Measurements from ENCODE around the gene SLITRK6.
"Not testable (repeated sequence)": the region's sequence is repeated elsewhere in the genome, so short reads cannot be mapped to it uniquely, and the experiment has no call there.

The SLITRK6 gene, protein sequence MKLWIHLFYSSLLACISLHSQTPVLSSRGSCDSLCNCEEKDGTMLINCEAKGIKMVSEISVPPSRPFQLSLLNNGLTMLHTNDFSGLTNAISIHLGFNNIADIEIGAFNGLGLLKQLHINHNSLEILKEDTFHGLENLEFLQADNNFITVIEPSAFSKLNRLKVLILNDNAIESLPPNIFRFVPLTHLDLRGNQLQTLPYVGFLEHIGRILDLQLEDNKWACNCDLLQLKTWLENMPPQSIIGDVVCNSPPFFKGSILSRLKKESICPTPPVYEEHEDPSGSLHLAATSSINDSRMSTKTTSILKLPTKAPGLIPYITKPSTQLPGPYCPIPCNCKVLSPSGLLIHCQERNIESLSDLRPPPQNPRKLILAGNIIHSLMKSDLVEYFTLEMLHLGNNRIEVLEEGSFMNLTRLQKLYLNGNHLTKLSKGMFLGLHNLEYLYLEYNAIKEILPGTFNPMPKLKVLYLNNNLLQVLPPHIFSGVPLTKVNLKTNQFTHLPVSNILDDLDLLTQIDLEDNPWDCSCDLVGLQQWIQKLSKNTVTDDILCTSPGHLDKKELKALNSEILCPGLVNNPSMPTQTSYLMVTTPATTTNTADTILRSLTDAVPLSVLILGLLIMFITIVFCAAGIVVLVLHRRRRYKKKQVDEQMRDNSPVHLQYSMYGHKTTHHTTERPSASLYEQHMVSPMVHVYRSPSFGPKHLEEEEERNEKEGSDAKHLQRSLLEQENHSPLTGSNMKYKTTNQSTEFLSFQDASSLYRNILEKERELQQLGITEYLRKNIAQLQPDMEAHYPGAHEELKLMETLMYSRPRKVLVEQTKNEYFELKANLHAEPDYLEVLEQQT

DNA sequence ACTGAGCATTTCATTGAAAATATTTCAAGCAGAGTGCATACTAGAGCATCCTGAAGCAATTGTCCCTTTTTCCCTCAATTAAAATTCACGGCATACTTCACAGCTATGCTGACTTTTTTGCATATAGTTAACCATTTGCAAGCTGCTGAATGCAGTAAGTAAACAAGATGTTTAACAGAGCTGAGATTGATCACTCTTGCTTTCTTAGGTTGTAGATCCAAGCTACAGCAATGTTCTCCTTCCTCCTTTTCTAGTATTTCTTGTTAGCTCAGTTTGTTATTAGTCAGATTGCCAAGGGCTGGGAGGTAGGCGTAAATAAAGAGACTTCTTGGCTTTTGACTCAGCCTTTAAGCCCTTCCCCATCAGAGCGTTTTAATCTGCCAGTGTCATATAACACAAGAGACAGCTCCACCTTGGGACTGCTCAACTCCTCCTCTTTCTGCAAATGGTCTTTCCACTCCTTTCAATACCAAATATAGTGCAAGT, at the start of gene SLITRK6:
SLITRK6 (minus strand) TSS at position 323 of the 486 bp plus-strand sequence. CDS start 2,911 bp downstream, outside the sequence.
- DNase-seq (ENCODE audit: low spot score) = no peak

DNA sequence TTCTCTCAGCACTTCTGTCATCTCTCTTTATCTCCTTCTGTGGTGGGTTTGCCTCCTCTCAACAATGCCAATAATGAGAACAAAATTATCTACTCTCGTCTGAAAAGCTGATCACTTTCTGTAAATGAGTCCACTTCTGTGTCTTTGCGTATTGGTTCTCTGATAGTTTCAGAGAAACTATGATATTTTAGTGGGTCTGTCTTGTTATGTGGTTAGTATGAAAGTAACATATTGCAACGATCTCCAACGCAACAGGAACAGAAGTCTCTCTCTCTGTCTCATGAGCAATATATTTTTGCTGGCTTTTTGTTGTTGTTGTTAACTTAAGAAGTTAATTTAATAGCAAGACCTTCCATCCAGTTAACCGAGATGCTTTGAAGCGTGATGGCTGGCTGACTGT, 47.8 kb upstream of the SLITRK6 start:
- no peak for DNase-seq (ENCODE audit: low spot score)

DNA sequence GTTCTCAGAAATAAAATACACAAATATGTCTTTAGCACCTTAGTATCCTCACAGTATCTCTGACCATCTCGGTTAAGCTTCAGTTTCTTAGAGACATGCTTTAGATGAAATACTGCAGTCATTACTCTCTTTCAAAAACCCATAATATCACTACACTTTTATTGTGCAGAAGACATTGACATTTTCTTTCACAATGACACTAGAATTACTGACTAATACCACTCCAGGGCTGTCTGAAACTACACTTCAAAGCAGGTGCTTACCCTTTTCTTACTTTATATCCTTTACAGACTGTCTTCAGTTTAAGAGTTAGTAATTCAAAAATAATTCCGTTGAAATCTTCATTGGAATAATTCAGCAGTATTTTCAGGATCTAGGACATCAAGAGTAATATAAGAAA, 42.2 kb upstream of the SLITRK6 start:
- no peak for DNase-seq (ENCODE audit: low spot score)

DNA sequence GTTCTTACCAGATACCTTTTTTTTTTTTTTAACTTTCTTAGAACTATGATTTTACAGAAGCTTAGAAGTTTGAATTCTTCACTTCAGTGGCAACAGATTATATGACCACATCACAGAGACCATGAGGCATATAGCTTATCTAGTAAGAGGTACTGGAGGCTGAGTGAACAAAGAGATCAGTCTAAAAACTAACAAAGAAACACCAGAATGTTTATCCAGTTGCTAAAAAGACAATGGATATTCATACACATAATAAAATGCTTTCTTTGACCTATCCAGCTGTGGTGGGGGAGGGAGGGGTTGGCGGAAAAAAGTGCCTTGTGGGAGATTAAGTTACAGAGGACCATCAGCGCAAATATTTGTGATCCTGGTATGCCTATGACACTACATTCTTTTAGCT, 34.7 kb upstream of the SLITRK6 start:
- DNase-seq (ENCODE audit: low spot score) = no peak

DNA sequence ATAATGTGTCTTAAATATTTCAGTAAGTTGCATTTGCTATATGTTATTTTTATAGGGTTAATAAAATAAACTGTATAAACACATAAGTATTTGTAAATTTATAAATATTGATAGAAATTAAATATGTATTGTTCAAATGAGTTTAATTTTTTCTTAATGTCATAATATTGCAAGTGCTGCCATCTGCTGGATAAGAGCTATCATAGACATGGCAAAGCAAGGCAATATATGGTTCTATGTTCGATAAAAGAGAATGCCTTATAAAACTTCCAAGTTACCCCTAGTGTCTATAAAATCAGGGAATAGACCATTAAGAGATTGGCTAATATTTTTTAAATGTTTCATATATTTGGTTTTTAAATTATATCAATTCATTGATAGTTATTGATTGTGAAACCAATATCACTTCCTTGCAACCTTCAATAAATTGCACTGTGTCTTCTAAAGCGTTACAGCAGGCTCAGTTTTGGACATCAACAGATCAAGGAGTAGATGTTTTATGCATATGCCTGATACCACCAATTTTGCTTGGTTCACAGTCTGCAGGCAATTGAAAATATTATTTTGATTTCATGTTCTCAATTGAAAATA, 29.0 kb upstream of the SLITRK6 start:
- DNase-seq (ENCODE audit: low spot score) = peak; percentile 3

DNA sequence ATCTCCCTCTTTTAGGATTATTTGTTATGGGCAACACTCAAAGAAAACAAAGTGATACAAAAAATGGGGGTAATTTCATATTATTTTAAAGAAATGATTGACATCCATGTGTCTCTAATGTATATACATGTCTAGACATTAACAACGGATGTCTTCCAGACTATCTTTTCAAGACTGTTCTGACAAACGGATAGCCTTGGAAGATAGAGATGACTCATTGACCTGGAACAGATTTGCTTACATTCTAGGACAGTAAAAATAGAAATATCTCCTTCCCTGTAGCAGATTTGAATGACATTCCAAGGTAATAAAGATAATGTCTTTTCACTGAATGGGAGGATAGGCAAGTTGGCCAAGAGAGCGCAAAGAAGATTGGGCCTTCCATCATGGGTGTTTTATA, 26.2 kb upstream of the SLITRK6 start:
- no peak for DNase-seq (ENCODE audit: low spot score)

DNA sequence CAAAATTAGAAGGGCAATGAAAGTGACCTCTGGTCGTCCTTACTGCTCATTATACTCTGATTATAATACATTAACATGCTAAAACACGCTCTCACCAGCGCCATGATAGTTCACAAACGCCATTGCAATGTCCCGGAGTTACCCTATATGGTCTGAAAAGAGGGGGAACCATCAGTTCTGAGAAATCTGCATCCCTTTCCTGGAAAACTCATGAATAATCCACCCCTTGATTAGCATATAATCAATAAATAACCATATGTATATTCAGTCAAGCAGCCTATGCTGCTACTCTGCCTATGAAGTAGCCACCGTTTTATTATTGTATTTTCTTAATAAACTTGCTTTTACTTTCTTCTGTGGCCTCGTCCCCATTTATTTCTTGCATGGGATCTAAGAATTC, 24.6 kb upstream of the SLITRK6 start:
- no peak for DNase-seq (ENCODE audit: low spot score)

DNA sequence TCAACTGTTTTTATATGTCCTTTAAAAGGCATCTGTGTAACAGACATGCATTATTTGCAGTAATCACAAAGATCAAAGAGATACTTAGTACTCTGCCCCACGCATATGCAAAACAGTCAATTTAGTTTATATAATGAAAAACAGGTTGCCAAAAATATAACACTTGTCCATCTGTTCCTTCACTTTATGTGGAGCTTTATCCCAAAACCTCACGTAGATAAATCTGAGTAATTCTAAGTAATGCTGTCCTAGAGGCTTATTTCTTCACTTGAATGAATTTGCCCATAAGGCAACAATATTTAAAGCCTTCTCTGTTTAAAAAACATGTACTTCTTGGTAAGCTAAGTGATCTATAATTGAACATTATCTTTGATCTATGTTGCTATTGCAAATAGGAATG, 20.3 kb upstream of the SLITRK6 start:
- no peak for DNase-seq (ENCODE audit: low spot score)

DNA sequence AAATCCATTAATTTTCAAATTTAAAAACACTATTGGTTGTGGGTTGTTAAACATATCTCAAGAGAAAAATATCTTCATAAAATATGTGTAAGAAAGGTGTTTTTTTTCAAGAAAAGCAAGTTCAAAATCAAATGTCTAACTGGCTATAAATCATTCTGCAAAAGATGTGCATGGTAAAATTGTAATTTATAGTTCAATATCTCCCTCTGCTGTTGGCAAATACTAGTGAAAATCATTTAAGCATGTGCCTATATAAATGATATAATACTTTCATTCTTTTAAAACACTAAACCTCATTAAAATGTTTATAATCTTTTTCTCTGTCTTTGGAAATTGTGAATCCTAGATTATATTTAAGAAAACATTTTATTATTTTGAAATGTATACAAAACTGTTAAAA, 17.2 kb upstream of the SLITRK6 start:
- DNase-seq (ENCODE audit: low spot score) = no peak

DNA sequence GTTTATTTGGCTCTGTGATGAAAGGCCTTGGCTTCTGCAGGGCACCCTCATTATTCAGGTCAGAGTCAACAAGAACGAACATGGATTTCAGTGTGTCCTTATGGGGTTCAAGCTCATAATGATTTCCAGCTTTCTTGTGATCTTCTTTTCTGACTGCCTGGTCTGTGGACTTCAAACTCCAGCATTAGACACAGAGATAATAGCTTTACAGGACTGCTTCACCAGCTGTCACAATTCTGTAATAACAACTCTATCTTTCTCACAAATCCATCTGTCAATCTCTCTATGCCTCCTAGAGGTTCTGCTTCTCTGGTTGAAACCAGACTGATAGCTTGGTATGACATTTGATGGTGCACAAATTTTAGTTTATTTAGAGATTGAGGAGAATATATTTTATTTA, 13.1 kb upstream of the SLITRK6 start:
- DNase-seq (ENCODE audit: low spot score) = no peak

DNA sequence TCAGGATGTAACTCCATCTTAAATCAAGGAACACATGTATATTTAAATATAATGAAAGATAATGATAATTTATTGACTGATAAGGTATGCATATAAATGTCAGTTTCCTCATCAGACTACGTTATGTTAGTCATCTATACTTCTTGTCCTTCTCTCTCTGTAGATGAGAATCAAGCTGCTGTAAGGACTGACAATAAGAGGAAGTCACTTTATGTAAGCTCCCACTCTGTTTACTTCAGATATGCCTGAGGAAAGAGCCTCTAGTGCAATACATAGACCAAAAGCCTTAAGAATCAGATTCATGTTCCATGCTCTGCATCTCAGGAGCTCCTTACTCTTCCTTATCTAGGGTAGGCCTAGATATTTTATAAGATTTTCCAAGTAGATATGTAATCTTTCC, 9.6 kb upstream of the SLITRK6 start:
- no peak for DNase-seq (ENCODE audit: low spot score)

DNA sequence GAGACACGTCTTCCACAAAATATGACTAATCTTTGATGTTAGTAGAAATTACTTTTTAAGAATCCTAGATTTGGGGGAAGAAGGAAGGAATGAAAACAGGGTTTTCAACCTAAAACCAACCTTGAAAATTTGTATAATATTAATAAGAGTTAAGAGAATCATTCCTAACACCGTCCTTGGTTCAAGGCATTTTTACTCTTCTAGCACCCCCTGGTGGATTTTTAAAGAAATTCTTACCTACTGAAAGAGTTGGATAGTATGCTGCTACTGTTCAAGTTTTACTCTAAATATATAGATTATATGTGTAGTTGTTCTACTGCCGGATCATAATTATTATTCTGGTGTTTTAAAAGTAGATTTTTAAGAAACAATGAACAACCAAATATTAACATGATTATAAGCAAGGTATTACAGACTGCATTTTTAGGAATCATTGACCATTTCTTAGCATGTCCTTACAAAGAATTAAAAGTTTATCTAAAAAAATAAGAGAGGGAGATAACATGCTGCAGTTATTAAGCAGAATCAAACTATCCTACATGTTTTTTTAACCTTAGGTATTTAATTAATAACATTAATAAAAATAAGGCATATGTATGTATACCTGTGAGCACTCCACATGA, 7.4 kb upstream of the SLITRK6 start:
- DNase-seq (ENCODE audit: low spot score) = peak; percentile 2

DNA sequence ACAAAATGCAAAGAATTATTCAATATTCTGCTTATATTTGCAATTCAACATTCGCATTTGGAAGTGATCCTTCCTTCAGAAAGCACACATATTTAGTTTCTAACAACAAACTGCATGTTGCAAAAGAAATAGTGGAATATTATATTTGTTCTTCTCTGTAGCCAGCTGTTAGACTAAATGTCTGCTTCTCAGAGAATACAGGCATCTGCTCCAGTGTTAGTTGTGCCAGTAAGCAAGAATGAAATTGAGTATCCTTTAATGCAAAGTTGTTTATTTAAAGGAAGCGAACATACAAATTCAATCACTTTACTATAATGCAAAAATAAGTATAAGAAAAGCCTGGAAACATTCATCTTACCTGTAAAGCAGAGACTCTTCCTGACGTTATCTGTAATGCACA, 663 bp downstream of the SLITRK6 start:
- no peak for DNase-seq (ENCODE audit: low spot score)

DNA sequence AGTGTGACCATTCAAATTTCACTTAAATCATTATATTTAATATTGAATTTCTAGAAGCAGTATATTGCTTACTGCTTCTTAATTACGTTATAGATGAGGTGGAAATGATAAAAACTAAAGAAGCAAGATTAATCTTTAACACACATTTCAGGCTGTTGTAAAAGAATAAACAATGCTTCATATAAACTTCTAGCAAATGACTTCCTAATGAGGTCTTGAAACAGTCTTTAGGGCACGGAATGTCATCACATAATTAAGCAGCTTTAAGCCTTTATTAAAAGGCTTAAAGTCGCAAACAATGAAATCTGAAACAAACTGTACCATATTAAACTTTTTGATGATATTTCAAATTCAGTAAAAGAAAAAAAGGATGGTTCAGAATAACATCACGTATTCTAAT, 1.9 kb downstream of the SLITRK6 start:
- DNase-seq (ENCODE audit: low spot score) = no peak

DNA sequence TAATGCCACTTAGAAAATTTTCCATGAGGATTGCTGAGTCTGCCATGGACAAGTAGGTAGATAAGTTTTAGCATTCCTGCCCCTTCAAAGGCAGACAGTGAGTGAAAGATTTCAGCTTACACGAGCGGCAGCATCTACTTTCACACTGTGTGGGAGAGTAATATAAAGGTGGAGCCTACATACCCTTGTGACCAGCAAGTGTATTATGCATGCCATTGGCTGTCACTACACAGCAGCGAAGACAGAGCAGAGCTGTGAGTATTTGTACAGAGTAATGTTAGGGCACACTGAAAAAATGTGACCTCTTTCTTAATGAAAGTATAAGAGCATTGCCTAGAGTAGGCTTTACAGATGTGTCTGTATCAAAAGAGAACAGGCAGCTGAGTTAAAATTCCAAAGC, 14.0 kb downstream of the SLITRK6 start:
- DNase-seq (ENCODE audit: low spot score) = no peak

DNA sequence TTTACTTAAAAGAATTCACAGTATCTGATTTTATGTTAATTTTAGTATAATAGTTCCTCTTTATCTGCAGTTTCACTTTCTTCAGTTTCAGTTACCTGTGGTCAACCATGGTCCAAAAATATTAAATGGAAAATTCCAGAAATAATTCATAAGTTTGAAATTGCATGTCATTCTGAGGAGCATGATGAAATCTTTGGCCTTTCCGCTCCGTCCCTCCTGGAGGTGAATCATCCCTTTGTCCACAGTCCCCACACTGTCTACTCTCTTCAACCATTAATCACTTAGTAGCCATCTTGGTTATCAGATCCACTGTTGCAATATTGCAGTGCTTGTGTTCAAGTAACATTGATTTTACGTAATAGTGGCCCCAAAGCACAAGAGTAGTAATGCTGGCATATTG, 26.9 kb downstream of the SLITRK6 start:
- no peak for DNase-seq (ENCODE audit: low spot score)

DNA sequence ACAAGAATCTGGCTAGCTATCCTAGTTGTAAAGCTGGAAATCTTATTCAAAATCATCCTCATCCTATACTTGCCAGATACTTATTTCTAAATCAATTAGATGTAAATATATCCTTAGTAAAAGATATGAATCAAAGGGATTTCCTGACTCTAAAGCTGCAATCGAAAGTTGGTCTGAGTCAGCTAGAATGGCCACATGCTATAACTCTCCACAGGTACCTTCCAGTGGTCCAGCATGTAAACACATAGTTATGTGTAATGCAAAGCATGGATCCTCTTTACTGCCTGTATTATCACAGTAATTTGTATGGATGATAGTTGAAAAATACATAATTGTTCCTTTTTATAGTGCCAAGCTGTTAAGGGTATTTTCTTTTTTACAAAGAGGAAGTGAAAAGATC, 27.4 kb downstream of the SLITRK6 start:
- DNase-seq (ENCODE audit: low spot score) = no peak

DNA sequence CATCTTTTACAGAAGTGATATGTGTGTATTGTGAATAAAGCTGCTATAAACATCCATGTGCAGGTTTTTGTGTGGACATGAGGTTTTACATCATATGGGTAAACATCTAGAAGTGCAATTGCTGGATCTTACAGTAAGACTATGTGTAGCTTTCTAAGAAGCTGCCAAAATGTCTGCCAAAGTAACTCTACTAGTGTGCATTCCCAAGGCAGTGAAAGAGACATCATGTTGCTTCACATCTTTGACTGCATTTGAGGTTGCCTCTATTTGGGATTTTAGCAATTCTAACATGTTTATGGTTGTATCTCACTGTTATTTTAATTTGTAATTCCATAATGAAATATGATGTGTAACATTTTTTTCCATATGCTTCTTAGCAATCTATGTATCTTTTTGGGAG, 30.3 kb downstream of the SLITRK6 start:
- DNase-seq (ENCODE audit: low spot score) = no peak

DNA sequence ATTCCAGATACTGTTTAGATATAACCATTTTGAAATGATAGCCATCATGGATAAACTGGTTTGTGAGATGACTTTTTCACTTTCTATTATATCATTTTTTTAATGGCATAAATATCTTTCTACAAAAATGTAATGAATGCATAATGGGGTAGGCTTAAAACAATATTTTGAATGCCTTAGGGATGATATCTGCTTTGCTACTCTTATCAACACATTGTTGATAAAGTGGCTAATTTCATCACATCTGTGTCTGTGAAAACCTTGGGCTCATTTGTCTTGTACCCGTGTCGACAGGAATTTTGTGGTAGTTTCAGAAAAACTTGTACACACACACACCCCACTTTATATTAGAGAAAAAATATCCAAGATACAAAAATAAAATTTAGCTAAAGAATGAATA, 44.1 kb downstream of the SLITRK6 start:
- DNase-seq (ENCODE audit: low spot score) = no peak

DNA sequence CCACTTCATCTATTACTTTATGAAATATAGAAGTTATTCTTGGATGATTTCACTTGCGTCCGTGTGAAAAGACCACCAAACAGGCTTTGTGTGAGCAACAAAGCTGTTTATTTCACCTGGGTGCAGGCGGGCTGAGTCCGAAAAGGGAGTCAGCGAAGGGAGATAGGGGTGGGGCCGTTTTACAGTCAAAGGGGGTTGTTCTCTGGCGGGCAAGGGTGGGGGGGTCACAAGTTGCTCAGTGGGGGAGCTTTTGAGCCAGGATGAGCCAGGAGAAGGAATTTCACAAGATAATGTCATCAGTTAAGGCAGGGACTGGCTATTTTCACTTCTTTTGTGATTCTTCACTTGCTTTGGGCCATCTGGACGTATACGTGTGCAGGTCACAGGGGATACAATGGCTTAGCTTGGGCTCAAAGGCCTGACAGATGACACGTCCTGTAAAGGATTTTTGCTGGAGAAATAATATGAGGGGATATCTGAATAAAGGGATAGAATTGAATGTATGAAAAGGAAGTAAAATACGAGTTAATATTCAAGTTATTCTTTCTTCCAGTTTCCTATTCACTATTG, 55.9 kb downstream of the SLITRK6 start:
- not testable (repeated sequence) for DNase-seq (ENCODE audit: low spot score)
